HG02798 (cell line): Measurements from ENCODE around the gene LAMA3.
A peak's percentile ranks its signal among the peaks of the same experiment; 100 is the strongest.
"Not testable (repeated sequence)": the region's sequence is repeated elsewhere in the genome, so short reads cannot be mapped to it uniquely, and the experiment has no call there.

ENCODE experiments used
- ATAC-seq: cut with Tn5 transposase; IDR thresholded peaks from one replicate; pipeline ENCODE4 v1.9.1; 2021; ENCODE audit warnings: mild to moderate bottlenecking; ENCODE audit not compliant: unreplicated experiment, poor library complexity

LAMA3 gene

DNA sequence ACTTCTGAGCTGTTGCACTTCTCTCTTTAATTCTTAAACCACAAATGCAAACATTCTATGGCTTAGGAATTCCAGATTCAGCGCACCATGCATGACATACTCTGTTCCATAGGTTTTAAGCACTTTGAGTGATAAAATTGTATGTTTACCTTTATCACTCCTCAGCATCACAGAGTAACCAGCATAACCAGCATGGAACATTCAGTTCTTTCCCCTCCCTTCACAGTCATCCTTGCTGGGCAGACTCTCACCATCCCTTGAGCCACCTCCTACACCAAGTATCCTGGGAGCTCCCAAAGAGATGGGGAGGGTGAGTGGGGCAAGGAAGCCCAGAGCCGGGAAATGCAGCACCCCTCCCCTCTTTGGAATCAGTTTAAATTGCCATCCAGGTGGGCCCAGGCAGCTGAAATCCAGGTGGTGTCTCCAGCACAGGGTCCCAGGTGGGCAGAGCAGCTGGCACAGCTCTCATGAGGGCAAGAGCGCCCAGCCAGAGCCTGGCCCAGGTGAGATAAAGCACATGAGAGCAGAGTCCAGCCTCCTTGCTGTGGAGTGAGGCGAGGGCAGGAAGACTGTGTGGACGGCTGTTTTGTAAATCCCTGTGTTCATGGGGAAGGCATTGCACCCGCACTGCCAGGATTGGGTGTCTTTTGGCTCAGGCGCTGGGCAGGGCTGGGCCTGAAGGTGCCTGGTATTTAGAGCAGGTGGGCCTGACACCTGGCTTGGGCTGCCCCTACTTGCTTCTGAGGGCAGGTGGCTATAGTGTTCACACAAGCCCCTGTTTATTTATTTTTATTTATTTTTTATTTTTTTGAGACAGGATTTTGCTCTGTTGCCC lies 36.8 kb downstream of the LAMA3 start:
- ATAC-seq = no peak

DNA sequence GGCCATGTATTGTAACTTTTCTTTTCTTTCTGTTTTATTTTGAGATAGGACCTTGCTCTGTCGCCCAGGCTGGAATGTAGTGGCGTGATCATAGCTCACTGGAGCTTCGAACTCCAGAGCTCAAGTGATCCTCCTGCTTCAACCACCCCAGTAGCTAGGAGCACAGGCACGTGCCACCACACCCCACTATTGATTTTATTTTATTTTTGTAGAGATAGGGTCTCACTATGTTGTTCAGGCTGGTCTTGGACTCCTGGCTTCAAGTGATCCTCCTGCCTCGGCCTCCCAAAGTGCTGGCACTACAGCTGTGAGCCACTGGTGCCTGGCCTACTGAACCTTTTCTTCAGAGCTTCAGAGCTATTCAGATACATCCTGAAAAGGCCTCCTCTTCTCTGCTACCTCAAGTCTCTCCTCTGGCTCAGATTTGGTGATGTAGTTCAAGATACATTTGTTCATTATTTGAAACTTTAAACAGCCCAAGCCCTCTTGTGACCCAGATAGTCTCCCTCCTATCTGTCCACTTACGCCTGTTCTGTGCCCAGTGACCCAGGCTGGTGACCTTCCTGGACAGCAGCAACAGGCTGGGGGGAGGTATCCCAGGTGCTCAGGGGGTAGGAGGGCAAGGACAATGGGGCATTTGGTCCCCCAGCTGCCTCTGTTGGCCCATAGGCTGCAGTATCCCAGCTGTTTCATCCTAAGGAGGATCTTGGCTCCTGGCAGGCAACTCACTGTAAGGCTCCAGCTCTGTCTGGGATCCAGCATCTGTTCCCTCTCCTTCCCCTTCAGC lies 38.6 kb downstream of the LAMA3 start:
- ATAC-seq = no peak

DNA sequence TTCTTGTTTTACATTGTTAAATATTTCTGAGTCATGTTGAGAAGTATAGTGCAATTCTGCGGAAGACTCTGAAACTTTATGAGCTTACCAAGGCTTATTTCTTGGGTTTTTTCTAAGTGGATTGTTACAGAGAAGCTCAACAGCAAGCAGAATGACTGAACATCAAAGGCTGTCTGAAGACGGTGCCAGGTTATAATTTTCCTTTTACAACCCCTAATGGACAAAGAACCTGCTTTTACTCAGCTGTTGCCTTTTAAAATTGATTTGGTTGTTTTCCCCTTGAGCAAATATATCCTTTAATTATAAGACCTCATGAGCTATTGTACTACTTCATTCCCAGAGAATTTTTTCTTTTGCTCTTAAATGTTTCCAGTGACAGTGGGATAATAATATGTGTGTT lies 41.6 kb downstream of the LAMA3 start:
- no peak for ATAC-seq

DNA sequence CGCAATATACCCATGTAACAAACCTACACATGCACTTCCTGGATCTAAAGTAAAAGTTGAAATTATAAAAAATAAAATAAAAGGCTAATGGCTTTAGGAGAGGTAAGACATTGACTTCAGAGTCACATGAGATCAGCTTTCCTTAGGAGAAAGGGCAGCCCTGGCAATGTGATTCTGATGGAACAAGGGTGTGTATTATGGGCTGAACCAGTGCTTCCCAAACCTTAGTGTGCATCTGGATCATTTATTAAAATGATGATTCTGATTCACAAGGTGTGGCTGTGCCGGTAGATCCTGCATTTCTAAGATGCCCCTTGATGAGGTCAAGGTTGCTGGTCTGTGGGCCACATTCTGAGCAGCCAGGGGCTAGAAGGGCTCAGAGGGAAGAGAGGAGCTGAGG lies 42.6 kb downstream of the LAMA3 start:
- ATAC-seq = no peak

DNA sequence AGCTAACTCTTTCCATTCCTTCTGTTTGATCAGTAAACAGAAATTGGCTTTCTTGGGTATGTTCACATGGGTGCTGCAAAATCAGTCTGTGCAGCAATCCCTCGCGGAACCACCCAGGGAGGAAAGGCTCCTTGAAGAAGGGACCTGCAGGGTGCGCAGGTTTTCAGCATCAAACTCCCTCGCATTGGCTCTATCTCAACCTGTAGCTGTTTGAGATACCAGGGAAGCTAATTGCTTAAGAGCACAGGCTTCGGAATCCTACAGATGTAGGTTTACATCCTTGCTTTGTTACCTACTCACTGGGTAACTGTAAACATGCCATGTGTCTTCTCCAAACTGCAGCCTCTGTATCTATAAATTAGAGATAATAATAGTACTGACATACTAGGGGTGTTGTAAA lies 43.2 kb downstream of the LAMA3 start:
- no peak for ATAC-seq

DNA sequence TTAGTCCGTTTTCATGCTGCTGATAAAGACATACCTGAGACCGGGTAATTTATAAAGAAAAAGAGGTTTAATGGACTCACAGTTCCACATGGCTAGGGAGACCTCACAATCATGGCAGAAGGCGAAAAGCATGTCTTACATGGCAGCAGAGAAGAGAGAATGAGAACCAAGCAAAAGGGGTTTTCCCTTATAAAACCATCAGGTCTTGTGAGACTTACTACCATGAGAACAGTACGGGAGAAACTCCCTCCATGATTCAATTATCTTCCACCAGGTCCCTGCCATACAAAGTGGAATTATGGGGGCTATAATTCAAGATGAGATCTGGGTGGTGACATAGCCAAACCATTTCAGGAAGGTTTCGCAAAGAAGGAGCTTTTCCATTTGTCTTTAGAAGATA lies 44.0 kb downstream of the LAMA3 start:
- ATAC-seq = not testable (repeated sequence)

DNA sequence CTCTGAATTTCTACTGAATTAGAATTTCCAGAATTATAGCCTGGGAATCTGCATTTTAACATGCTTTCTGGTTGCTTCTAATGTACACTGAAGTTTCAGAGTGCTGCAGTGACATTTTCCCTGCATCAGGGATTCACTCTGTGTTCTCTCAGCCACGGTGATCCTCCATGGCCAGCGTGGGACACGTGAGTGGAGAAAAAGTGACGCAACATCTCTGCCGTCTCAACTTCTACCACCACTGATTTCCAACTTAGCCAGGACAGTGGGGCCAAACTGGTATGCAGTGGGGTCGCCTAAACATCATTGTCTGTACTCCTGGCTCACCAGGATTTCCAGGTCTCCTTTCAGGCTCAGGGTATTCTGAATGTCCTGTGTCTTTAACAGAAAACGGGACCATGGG lies 44.6 kb downstream of the LAMA3 start:
- ATAC-seq = no peak

DNA sequence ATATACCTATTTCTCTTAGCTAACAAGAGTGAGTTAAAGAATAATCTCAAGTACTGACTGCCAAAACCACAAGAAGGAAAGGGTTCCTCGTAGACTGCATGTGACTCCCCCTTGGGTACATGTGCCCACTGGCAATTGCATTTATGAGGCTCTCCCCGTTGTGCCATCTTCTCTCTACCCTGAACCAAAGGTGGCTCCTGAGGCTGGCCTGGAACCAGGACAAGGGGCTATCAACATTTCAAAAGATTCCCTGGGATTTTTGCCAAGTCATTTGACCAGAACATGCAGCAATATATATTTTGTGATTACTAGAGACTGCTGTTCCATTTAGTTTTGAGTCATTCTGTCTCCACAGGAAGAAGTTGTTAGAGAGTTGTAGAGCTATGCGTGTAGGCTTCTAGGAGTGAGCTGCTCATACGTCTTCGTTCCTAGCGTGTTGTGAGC lies 45.8 kb downstream of the LAMA3 start:
- peak; percentile 68 for ATAC-seq

DNA sequence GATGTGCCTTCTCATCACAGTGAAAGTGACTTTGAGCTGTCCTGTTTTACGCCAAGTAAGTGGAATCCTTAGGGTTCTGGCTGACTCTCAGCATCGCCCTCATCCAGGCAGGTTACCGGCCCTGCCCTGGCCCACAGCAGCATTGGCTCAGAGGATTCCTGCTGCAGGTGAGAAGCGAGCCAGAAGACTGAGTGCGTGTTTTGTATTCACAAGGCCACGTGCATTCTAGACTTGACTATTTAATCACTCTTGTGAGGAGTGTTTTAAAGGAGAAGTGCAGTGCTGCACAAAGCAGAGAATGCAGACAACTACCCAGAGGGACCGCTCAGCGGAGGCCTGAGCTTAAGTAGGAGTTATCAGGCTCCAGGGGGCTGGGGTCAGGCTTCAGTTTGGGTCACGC lies 48.3 kb downstream of the LAMA3 start:
- ATAC-seq = no peak

DNA sequence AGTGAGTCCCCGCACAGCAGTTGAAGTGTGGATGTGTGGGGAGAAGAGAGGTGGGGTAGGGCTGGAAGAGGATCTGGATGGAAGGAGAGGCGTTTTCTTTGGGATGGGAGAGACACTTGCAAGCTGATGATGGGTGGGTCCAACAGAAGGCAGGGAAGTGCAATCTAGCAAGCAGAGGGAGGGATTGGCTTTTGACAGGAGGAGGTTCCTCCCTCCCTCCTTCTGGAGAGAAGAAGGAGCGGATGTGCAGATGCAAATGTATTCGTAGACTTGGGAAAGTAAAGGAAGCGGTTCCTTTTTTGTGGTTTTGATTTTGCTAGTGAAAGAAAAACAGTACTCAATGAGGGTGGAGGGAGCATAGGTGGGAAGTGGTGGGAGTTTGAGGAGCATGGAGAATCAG lies 48.9 kb downstream of the LAMA3 start:
- no peak for ATAC-seq

DNA sequence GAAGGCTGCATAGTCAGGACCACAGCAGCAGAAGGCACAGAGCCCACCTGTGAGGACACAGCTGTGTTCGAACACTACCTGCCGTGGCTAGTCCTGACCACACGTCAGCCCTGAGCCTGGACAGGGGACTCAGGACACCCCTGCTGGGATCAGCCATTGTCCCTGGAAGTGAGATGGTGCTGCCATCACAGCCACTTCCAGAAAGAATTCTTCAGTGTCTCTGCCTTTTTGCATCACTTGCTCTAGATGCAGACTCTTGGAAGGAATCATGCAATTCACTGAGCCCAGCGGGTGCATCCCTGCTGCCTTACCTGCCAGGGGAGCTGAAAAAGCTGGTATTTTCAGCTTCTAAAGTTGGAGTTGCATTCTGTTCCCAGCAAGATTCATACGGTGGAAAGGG lies 49.3 kb downstream of the LAMA3 start:
- no peak for ATAC-seq

DNA sequence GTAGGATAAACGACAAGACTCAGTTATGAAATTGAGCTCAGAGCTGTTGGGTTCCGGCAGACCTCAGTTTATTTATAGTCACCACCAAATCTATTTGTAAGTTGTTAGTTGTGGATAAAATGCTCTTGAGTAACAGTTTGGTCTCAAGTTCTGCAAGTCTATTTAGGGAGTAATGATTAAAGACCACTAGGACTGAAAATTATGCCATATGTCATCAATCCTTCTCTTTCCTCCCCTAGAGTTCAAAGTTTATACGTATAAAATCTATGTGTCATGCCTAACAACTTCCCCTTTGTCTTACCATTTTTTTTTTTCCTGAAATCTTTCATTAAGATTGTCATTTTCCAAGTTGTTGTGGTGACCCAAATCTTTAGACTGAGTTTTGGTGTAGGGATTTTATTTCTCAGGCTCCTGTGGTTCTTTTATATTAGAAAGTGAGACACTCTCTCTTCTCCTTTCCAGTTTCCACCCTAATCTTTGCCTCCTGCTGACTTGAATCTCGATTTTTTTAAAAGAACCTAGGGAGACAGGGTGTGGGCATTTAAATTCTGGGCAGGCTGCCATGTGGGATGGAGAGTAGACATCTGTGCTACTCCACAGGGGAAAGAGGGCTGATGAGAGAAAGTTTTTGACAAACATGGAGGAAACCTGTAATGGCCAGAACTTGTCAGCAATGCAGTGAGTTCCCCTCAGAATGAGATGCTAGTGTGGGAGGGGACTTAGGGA lies 51.0 kb downstream of the LAMA3 start:
- no peak for ATAC-seq

DNA sequence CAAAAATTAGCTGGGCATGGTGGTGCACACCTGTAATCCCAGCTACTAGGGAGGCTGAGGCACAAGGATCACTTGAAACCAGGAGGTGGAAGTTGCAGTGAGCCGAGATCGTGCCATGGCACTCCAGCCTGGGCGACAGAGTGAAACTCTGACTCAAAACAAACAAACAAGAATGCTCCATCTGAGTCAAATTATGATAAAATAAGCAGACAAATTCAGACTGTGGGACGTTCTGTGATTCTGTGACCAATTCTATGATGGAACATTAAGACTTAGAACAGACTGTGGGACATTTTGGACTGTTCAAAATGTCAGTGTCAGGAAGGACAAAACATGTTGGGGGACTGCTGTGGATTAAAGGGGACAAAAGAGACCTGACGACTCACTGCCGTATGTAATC lies 52.7 kb downstream of the LAMA3 start:
- peak; percentile 49 for ATAC-seq

DNA sequence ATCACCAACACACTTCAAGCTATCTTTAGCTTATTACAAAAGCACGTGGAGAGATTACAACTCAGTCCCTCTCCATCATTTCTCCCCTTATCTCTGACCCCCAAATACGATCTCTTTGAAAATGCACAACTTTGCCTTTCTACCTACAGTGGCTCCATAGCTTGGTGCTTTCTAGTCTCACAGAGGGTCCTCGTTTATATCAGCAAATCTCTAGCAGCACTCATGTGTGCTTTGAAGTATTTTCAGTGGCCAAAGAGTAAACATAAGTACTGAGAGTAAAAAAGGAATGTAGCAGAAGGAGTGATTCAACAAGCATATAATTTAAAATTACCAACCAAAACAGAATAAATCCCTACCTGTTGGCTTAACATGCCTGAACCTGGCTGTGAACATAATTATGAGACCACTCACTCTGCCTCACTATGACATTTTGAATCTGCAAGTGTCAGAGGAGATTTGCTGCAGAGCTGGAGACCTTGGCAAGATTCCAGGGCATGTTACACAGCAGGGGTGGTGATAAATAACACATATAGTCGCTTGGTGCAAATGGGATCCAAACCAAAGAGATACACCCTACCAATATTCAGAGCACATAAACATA lies 54.6 kb downstream of the LAMA3 start:
- ATAC-seq = no peak

DNA sequence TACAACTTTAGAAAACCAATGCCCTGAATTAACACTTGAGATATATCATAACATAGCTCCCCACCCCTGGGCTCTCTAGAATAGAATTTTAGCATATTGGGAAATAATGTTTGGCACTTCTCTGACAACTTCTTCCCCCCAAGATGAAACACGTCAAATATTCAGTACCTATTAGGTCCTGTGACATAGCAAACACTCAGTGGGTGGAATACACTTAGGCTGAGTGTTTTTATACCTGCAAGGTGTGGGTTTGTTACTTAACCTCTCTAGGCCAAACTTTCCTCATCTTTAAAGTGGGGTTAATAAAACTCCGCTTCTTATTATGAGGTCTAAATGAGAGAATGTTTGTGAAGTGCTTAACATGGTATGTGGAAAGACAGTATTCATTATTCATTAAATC lies 56.1 kb downstream of the LAMA3 start:
- no peak for ATAC-seq

DNA sequence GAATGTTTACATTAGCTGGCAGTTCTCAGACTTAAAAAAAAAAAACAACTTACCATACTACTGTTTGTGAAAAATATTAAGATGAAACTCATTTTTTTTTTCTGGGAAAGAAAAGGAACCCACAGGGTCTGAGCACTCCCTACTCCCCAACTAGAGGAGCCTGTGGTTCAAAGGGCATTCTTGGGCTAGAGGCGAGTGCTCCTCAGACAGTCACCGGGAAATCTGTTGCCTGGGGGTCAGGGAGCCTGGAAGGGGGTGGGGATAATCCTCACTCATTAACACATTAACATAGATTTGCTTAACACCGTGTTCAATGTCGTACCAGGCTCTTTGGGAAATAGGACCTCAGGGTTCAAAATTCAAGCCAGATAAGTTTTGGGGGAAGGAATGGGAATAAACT lies 57.6 kb downstream of the LAMA3 start:
- ATAC-seq = no peak

DNA sequence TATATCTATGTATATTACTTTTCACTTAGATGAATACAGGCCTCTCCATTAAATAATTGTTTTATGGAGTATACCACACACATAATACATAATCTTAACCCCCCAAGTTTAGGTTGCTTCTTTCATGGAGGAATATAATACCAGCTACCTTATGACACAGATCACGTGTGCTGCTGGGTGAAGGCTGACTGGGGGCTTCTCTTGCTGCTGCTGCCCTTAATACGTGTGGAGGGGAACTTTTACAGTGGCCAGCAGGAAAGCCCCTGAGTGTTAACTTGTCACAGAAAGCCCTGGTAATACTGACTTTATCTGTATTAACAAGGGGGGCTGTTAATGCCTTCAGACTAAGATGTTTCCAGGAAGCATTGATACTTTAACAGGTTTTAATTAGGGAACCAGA lies 63.1 kb downstream of the LAMA3 start:
- ATAC-seq = no peak

DNA sequence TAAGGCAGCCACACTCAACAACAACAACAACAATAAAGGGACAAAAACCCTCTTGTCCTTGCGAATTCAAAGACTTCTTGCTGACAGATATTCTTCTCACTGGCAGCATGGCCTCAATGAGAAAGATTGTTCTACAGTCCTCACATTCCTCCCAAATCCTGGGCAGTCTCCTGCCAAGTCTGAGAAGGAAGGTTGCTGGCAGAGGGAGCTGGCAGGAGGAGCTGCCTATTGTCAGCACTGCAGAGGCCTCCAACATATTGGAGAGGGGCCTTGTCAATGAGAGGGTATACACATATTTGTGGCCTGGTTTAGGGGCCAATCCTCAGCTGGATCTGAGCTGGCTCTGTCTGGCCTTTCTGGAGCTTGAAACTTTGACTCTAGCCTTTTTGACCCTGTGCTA lies 63.5 kb downstream of the LAMA3 start:
- ATAC-seq = no peak

DNA sequence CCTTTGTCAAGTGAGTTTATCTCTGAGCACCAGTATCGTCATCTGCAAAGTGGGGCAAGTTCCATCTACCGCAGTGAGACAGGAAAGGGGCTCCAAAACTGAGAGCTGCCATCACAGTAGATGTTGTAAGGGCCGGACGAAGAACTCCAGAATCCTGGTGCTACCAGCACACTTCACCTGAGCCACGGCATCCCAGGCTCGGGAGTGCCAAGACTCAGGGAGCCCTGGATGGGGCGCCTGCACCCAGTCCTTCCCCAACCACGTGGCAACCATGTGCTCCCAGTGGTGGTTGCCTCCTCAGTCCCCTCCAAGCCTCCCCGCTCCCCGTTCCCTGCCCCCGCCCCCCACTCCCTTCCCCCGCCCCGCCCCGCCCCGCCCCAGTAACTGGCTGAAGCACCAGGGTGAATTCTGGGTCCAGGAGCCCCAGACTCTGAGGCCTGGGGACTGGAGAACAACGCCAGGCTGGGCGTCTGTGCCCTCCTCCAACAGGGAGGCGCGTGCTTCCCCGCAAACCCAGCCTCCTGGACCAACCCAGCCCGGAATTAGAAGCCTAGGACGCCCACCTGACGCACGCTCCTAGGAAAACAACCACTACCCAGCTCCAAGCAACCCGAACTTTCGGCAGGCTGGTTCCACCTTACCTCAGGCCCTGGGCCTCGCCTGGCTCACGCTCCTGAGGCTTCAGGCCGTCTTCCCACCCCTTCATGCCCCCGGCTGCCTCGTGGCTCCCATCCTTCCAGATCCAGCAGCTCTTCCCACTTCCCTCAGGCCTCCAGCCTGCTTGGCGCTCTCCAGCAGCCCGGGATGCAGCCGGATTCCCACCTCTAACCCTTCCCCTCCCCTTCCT lies 67.6 kb downstream of the LAMA3 start:
- ATAC-seq = no peak

DNA sequence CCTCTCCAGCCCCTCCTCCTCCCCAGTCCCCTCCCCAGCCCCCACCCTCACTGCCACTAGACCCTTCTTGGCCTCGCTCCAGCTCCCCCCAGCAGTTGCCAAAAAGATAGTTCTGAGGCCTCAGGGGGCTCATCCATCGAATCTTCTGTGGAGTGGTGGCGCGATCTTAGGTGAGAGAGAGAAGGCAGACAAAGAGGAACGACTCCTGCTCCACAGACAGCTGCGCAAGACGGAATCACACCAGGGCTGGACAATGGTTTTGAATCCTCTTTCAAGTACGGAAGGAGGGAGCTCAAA lies 68.1 kb downstream of the LAMA3 start:
- no peak for ATAC-seq
